Cardiac muscle cell (in vitro differentiated cells and primary cell): ENCODE results near the gene LOC128125822.

Experiments
- DNase-seq, 2 donors: peaks; one replicate each; pipeline versions ENCODE4 v3.0.0 to v3.0.0-alpha.2; 2010 to 2017; ENCODE audit warnings: low read depth in 1 of 2, low spot score in 1 of 2
- H3K27ac ChIP-seq: fragments of 200-600 bp; sonication (generic); 2 replicates; pipeline ENCODE4 v1.5.1; 2016
- H3K27me3 ChIP-seq: fragments of 200-600 bp; sonication (generic); 2 replicates; pipeline ENCODE4 v1.6.0; 2016; ENCODE audit warnings: control low read depth
- H3K36me3 ChIP-seq: fragments of 200-600 bp; sonication (generic); 2 replicates; pipeline ENCODE4 v1.5.1; 2016; ENCODE audit warnings: control low read depth
- H3K4me1 ChIP-seq: fragments of 200-600 bp; sonication (generic); 2 replicates; pipeline ENCODE4 v1.8.1; 2017; ENCODE audit warnings: low read depth, mild to moderate bottlenecking, mixed run types
- H3K4me3 ChIP-seq: fragments of 200-600 bp; sonication (generic); 2 replicates; pipeline ENCODE4 v1.5.1; 2016; ENCODE audit warnings: mild to moderate bottlenecking
- H3K9me3 ChIP-seq: fragments of 200-600 bp; sonication (generic); 2 replicates; pipeline ENCODE4 v1.5.1; 2017; ENCODE audit warnings: low read depth, mild to moderate bottlenecking, control low read depth
- CTCF ChIP-seq: IDR thresholded peaks from 2 replicates; pipeline ENCODE4 v1.5.1; 2012; ENCODE audit warnings: low read depth, mild to moderate bottlenecking, low read length

Gene LOC128125822

GRCh38 chr6:63543982-63544381 is 28.3 kb upstream of the LOC128125822 start:
- Histone ChIP-seq H3K4me1 (no peaks in the 10 kb centered on the region), H3K9me3 (no peaks in the 10 kb centered on the region), H3K27me3 (peaks cover 62% of the 10 kb centered on the region), H3K36me3 (no peaks in the 10 kb centered on the region), H3K4me3 (no peak overlapping the region), H3K27ac (no peak overlapping the region)
- no peak for DNase-seq
- TF ChIP-seq CTCF: no peak

- Histone ChIP-seq H3K4me3 (no peak overlapping the region), H3K9me3 (no peaks in the 10 kb centered on the region), H3K36me3 (no peaks in the 10 kb centered on the region), H3K4me1 (peaks cover 6% of the 10 kb centered on the region), H3K27ac (no peak overlapping the region), H3K27me3 (peaks cover 40% of the 10 kb centered on the region)
- DNase-seq: no peak
- no peak for TF ChIP-seq CTCF
These were observed 26.0 kb upstream of the LOC128125822 start for GRCh38 chr6:63546236-63546635.

GRCh38 chr6:63546697-63547096 is 25.6 kb upstream of the LOC128125822 start:
- DNase-seq: no peak
- peaks cover 35% of the 10 kb centered on the region for H3K27me3 ChIP-seq

GRCh38 chr6:63549076-63549475 is 23.2 kb upstream of the LOC128125822 start:
- no peak overlapping the region for H3K27ac ChIP-seq
- H3K4me3 ChIP-seq: no peak overlapping the region
- TF ChIP-seq CTCF: no peak

More at GRCh38 chr6:63546697-63547096, 25.6 kb upstream of the LOC128125822 start:
- peaks cover 6% of the 10 kb centered on the region for H3K4me1 ChIP-seq
- no peak overlapping the region for H3K4me3 ChIP-seq
- H3K36me3 ChIP-seq: no peaks in the 10 kb centered on the region
- no peak overlapping the region for H3K27ac ChIP-seq
- H3K9me3 ChIP-seq: no peaks in the 10 kb centered on the region
- no peak for TF ChIP-seq CTCF

GRCh38 chr6:63553208-63553607 is 19.1 kb upstream of the LOC128125822 start:
- H3K27me3 ChIP-seq: no peaks in the 10 kb centered on the region
- no peak for TF ChIP-seq CTCF
- H3K9me3 ChIP-seq: no peaks in the 10 kb centered on the region
- H3K36me3 ChIP-seq: no peaks in the 10 kb centered on the region
- no peak for DNase-seq
- peaks cover 8% of the 10 kb centered on the region for H3K4me1 ChIP-seq
- no peak overlapping the region for H3K27ac ChIP-seq
- H3K4me3 ChIP-seq: no peak overlapping the region

More at GRCh38 chr6:63549076-63549475, 23.2 kb upstream of the LOC128125822 start:
- DNase-seq: peak in 1 of 2 donors; percentile 59
- Histone ChIP-seq H3K27me3 (peaks cover 15% of the 10 kb centered on the region), H3K4me1 (peaks cover 8% of the 10 kb centered on the region), H3K36me3 (no peaks in the 10 kb centered on the region), H3K9me3 (no peaks in the 10 kb centered on the region)

GRCh38 chr6:63553900-63554299 is 18.4 kb upstream of the LOC128125822 start:
- H3K9me3 ChIP-seq: no peaks in the 10 kb centered on the region
- no peaks in the 10 kb centered on the region for H3K36me3 ChIP-seq
- no peaks in the 10 kb centered on the region for H3K27me3 ChIP-seq
- H3K4me1 ChIP-seq: peaks cover 8% of the 10 kb centered on the region
- no peak overlapping the region for H3K27ac ChIP-seq
- TF ChIP-seq CTCF: no peak
- DNase-seq: no peak
- no peak overlapping the region for H3K4me3 ChIP-seq
